HTERT RPE-1 (cell line): ENCODE measurements around the gene CELF3.
"Not testable (repeated sequence)": the region's sequence is repeated elsewhere in the genome, so short reads cannot be mapped to it uniquely, and the experiment has no call there.

ENCODE experiments used
- in situ Hi-C: fragments of 300-500 bp; cut with MboI; formaldehyde crosslinking; loops from 4 replicates; pipeline ENCODE4 v1.14.3; 2020; ENCODE audit warnings: low sequenced_read_pairs

The CELF3 gene

DNA sequence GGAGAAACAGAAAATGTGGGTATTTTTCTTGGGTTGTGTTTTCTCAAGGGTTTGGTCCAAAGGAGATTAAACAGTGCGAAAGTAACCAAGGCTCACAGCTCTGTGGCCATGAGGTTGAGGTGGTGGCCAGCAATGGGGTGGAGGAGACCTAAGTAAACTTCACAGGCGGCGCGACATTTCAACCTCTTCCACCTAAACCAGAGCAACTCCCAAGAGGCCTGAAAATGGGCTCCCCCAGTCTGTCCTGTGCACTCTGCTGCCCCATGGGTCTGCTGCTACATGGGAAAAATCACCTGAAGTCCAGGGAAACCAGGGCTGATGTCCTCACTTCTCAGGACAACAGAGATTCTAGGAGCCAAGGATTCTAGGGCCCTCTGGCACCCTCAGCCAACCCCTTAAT, 12.4 kb downstream of the CELF3 start:
- in situ Hi-C loops = no loop called here

DNA sequence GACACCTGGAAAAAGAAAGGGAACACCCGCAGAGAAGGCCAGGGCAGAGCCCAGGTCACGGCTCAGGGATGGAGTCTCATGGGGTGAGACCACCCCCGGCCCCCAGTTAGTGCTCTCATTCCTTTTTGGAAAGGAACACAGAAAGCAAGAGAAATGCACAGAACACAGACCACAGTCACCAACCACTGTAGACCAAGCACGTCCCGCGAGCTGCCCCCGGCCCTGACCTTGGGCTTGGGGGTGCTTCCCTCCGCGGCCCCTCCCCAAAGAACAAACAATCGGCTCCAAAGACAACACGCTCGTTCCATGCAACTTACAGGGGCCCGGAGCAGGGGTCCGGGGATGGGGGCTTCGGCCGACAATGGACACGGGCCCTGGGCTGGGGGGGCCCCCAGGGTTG, 12.8 kb downstream of the CELF3 start:
- in situ Hi-C loops = no loop called here

GRCh38 chr1:151702936-151703335, 13.7 kb downstream of the CELF3 start:
- in situ Hi-C loops = no loop called here

DNA sequence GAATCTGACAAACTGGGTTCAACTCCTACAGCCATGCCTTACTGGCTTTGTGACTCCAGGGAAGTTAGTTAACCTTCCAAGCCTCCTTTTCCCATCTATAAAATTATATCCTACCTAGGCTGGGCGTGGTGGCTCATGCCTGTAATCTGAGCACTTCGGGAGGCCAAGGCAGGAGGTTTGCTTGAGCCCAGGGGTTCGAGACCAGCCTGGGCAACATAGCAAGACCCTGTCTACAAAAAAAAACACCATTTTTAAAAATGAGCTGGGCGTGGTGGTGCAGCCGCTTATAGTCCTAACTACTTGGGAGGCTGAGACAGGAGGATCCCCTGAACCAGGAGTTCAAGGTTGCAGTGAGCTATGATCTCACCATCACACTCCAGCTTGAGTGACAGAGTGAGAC, 15.1 kb downstream of the CELF3 start:
- in situ Hi-C loops = no loop called here

DNA sequence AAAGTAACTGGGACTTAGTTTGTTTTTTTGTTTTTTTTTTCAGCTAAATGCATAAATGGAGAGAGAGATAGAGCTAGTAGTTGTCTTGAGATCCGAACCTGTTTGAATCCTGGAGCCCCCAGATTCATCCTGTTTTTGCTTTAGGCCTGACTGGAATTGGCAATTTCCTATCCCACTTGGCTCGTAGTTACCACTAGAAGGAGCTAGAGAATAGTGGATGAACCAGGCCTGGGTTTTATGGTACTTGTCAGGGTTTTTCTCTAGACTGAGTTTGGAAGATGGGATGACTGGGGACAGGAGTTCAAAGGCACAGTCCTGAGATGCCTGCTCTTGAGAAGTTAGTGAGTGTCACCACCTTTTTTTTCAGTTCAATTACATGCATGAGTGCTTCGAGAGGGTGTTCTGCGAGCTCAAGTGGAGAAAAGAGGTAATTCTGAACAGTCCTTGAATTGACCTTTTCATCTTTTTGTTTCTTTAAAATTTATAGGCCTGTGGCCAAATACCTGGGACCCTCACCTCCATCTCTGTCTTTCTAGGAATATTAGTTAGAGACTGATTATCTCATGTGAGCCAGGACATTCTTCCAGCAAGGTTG, 23.4 kb downstream of the CELF3 start:
- in situ Hi-C loops = no loop called here

GRCh38 chr1:151692226-151692625, 24.4 kb downstream of the CELF3 start:
- in situ Hi-C loops = no loop called here

DNA sequence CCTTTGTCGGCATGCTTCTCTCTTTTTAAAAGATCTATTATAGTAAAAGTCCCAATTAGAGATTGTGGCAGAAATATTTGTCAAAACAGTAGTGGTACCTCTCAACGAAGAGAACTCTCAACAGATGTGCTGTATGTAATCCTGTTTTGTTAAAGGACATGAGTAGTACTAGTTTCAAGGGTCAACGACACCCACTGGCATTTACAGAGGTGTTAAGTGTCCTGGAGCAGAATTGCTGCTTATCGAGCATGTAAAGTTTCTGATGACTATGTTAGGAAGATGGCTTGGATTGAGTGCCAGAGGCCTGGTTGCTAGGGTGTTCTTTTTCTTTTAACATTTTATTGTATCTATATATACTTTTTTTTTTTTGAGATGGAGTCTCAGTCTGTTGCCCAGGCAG, 27.1 kb downstream of the CELF3 start:
- in situ Hi-C loops = no loop called here

DNA sequence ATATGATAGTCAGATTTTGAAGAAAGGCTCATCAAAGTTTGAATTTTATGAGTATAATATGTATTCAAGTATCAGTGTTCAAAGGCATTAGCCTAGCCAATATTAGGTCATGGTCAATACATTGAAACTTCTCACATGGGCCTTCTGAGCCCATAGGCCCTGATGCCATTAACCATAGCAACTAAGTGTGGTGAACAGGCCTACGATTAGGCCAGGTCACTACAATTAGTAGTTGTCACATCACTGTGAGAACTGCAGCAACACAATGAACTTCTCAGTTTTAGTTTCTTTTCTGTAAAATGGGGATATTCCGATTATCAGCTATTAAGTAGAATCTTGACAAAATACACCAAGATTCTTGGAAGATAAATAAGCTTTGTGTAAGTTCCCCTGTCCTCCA, 30.0 kb downstream of the CELF3 start:
- in situ Hi-C loops = no loop called here

GRCh38 chr1:151684128-151684527, 32.5 kb downstream of the CELF3 start:
- in situ Hi-C loops = no loop called here

- in situ Hi-C loops = not testable (repeated sequence)
Observed at GRCh38 chr1:151682901-151683300, 33.7 kb downstream of the CELF3 start.

- in situ Hi-C loops = no loop called here
Observed at GRCh38 chr1:151681923-151682322, 34.7 kb downstream of the CELF3 start.

DNA sequence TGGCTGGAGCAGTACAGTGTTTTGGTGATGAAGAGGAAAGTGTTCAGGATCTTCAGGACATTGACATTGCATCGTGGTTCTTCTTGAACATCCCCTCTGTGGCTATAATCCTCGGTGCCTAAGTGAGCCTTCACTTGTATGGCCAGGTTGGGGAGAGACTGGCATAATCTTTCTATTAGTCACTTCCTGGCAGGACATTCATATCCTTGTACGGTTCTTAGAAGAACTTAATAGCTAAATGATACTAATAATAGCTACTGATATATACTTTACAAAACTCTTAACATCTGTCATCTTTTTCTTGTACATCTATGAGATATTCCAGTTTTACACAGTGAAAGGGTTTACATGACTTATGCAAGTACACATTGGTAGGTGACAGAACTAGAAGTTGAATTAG, 35.8 kb downstream of the CELF3 start:
- in situ Hi-C loops = no loop called here

GRCh38 chr1:151680391-151680790, 36.2 kb downstream of the CELF3 start:
- in situ Hi-C loops = no loop called here

- in situ Hi-C loops = no loop called here
Observed at GRCh38 chr1:151673407-151673806, 43.2 kb downstream of the CELF3 start.

DNA sequence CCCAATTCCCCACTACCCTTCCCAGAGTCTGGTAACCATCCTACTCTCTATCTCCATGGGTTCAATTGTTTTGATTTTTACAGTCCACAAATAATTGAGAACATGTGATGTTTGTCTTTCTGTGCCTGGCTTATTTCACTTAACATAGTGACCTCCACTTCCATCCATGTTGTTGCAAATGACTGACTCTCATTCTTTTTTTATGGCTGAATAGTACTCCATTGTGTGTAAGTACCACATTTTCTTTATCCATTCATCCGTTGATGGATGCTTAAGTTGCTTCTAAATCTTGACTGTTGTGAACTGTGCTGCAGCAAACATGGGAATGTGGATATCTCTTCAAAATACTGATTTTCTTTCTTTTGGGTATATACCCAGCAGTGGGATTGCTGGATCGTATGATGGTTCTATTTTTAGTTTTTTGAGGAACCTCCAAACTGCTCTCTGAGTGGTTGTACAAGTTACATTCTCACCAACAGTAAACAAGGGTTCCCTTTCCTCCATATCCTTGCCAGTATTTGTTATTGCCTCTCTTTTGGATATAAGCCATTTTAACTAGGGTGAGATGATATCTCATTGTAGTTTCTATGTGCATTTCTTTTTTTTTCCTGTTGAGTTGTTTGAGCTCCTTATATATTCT, 46.4 kb downstream of the CELF3 start:
- in situ Hi-C loops = not testable (repeated sequence)

- in situ Hi-C loops = no loop called here
Observed at GRCh38 chr1:151668090-151668489, 48.5 kb downstream of the CELF3 start.

GRCh38 chr1:151661751-151662150, 54.9 kb downstream of the CELF3 start:
- in situ Hi-C loops = no loop called here

- in situ Hi-C loops = no loop called here
Observed at GRCh38 chr1:151655371-151655770, 61.2 kb downstream of the CELF3 start.

- in situ Hi-C loops = no loop called here
Observed at GRCh38 chr1:151653397-151653796, 63.2 kb downstream of the CELF3 start.
